HG03025 (cell line): ENCODE measurements around the gene NAV2.

Source experiments
- ATAC-seq: cut with Tn5 transposase; IDR thresholded peaks from one replicate; pipeline ENCODE4 v1.9.1; 2021; ENCODE audit warnings: mild to moderate bottlenecking, moderate library complexity; ENCODE audit not compliant: unreplicated experiment, low FRiP score

NAV2 gene

GRCh38 chr11:19979519-19979845 lies 266.8 kb downstream of the NAV2 start:
- peak; percentile 76 for ATAC-seq

GRCh38 chr11:19980388-19980787 lies 267.8 kb downstream of the NAV2 start:
- ATAC-seq: no peak

GRCh38 chr11:19980957-19981669 lies 268.5 kb downstream of the NAV2 start:
- no peak for ATAC-seq

DNA sequence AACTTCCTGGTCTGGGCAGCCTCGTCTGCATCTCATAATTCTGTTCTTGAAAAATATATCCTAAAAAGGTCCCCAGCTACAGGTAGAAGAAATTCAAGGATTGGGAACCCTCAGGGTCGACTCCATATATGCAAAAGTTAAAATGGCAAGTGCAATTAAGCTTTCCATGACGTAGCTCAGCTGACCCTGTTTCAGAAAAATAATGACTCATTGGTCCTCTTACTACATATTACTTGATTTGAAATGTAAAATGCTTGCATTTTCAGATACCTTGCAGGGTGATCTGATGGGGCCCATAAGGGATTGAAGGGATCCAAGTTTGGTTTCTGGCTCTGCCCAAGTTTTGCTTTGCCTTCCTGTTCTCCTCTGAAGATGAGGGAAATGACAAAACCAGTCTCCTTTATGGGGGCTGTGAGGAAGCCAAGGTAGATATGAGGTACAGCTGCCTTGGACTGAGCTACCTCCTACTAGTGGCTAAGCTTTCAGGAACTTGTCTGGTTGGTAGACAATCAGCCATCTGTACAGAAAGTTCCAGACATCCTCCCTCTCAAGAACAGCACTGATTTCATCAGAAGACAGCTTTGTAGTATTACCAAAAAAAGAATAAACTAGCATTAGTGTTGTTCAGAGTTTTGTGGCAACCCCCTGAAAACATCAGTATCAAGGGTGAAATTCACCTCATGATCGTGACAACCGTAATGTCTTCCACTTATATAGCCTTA lies 270.3 kb downstream of the NAV2 start:
- ATAC-seq: no peak

DNA sequence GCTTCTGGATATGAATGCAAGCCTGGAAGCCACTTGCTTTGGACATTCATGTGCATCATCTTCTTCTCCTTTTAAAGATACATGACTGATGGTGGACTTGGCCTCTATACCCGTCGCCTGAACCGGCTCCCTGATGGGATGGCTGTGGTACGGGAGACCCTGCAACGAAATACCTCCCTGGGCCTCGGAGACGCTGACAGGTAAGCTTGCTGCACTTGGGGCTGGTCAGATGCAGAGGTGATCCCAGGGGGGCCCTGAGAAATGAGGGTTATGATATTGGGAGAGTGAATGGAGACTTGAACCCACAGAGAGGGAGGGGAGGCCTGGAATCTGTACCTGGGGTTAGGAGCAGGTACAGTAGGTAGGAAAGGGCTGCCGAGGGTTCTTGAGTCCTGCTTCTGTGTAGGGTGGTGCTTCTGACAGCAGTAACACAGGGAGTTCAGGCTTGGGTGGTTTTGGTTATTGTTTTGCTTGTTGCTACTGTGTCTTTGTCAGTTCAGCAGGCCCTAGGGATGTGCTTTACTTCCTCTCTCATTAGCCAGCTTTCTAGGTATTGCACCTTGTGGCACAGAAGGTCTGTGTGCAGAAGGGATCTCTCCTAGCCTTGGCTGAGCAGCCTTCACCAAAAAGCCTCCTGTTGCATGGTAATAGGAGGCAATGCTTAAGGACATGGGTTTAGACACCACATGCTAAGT lies 271.6 kb downstream of the NAV2 start:
- no peak for ATAC-seq

- ATAC-seq: no peak
Measured at GRCh38 chr11:19985111-19985510, 272.5 kb downstream of the NAV2 start.

GRCh38 chr11:19987331-19987801 lies 274.7 kb downstream of the NAV2 start:
- ATAC-seq: no peak

DNA sequence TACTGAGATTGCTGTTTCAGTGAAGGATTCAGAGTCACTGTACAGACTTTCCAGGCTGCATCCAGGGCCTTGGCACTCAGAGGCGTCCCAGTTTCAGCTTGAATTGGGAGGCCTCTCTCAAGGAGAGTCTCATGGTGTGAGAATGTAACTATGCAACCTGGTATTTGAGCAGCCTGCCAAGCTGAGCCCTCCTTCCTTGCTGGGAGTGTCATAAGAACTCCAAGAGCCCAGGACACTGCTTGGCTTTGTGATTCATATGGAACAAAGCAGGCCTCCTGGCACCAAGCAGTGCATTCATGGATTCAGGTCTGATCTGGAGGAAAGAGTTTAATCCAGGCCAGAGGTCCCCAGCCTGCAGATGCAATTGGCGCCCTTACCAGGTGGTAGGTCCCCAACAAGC lies 276.0 kb downstream of the NAV2 start:
- ATAC-seq: no peak

GRCh38 chr11:19989191-19989590 lies 276.6 kb downstream of the NAV2 start:
- no peak for ATAC-seq

- ATAC-seq: no peak
Measured at GRCh38 chr11:19992162-19992561, 279.5 kb downstream of the NAV2 start.

GRCh38 chr11:19992998-19993397 lies 280.4 kb downstream of the NAV2 start:
- ATAC-seq: no peak

DNA sequence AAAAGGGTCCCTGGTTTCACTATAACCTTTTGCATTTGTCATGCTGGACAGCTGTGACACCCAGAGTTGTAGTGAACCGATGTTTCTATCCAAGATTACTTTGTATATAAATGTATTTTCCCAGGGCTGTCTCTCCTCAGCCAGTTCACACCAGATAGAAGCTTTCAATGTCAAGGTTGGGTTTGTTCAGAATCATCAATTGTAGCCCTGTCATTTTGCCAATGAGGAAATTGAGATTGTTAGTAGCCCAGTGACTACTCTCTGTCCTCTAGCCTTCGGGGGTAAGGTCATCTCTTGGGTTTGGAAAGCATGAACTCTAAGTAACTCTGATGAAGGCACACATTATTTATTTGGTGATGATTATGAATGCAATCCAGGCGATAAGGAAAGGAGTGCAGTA lies 282.0 kb downstream of the NAV2 start:
- no peak for ATAC-seq

DNA sequence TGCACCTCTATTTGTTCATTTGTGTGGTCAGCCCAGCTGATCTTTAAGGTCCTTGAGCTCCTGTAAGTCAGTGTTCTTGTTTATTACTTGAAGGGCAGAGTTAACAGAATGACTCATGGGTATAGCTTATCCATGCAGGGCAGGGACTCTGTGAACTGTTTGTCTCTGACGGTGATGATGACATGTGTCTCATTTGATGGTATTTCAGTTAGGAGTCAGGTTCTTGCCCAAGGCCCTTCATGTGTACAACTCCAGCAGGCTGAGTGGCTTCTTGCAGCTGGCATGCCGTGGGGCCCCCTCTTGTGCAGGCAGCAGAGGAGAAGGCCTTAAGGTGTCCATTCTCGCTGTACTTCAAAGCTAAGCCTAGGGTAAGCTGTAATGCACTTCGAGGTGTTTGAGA lies 282.5 kb downstream of the NAV2 start:
- ATAC-seq: no peak

DNA sequence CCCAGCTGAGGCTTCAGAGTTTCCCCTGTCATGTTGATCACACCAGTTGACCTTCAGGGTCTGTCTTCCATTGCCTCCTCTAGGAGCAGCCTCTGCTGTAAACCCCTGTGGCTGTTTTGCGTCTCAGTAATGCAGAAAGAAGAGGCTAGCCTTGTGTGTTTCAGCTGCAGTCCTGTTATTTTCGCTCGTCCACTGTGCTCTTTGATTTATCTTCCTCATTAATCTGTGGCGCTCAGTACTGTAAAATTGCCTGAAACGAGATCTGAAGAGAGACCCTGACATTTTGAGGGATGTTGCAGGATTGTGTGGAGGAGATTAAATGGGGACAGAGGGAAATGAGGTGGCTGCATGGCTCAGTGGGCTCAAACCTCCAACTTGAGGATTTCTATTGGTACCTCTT lies 283.9 kb downstream of the NAV2 start:
- ATAC-seq: no peak

DNA sequence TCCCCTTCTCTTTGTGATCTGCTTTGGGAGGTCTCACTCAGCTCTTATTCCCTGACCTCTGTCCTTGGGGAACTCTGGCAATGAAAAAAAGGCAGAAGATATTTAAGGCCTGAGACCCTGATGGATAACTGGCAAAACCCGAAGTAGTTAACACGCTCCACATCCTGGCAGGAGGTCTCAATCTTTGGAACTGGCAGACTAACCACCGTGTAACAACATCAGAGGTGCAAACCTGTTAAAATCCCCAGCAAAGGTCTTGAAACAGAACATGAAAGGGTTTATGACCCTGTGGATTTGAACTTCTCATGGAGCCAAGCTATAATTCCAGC lies 287.3 kb downstream of the NAV2 start:
- ATAC-seq: no peak

DNA sequence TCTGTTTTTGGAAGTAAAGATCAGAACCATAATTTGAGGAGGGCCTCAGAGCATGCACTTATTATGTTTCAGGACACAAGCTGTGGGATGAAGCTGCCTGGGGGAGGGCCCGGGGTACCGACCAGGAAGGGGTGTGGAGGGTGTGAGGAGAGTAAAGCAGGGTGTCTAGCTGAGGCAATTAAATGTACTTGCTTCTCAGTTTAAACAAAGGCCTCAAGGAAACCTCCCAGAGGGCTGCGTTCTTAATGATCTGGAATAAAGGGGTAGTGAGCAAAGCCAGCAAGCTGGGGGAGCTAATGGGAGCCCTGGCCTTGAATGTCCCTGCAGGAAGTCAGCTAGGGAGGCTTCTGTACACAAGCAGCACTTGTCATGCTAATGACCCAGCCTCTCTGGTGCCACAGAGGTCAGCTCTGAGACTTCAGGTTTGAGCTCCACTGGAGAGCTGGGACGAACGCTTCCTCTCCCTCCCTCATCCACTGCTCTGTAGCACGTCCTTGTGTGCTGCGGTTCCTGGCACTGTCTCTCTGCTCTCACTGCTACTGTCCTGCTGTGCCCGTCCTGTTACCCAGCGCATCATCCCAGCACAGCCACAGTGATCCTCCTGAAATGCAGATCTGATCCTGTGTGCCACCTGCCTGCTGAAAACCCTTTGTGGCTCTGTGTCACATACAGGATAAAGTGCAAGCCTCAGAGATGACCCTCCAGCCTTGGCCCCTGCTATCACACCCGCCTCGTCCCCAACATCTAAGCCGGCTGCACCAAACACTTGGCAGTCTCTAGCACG lies 287.9 kb downstream of the NAV2 start:
- ATAC-seq: no peak

DNA sequence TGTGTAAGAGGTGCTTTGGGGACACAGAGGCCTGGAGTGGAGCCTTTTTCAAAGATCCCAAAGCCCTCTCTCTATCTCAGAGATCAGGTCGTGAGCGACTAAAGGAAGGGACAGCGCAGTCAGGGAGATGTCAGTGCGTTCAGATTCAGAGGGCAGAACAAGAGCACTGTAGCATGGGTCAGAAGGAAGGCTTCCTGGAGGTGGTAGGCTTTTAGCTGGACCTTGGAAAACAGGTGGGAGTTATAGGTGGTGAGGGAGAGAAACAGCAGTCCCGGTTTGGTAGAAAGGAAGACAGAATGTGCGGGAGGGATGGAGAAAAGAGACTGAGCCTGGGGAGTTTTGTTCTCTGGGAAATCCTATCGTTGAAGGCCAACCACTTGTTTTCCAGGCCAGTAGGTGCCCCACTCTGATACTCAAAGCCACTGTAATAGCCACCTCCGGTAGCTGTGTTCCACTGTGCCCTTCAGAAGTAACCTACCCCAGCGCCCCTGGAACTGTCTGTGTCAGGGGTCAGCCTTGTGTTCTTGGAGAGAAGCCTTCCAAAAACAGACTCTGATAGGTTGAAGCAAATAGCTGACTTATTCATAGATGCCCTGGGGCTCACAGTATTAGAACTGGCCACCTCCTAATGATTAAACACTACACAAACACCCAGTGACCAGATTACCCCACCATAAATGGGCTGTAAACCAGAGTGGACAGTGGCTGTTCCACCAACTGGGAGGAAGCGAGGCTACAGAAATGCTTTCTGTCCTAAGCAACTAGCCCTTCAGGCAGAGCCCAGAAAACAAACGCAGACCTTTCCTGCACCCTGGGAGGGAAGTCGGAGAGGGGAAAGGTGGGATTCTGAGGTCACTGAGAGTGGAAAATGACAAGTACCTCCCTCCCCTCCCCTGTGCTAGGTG lies 289.9 kb downstream of the NAV2 start:
- ATAC-seq: no peak

DNA sequence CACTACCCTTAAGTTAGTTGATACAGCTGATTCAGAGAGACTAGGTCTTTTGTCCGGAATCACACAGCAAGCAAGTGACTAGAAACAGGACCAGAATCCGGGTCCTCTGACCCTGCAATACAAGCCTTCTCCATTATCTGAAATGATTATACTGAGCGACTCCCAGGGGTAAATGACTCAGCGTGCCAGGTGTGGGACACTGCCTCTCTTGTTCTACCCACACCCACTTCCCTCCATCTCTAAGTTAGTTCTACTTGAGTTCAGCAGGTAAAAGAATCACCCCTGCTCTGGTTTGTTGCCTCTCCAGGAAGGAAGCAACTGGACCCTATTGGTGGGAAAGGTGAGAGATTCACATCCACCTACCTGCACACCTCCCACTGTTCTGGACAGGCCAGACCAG lies 290.7 kb downstream of the NAV2 start:
- no peak for ATAC-seq

GRCh38 chr11:20004866-20005265 lies 292.2 kb downstream of the NAV2 start:
- no peak for ATAC-seq

- no peak for ATAC-seq
Measured at GRCh38 chr11:20005747-20006146, 293.1 kb downstream of the NAV2 start.
